Measurements from ENCODE around the gene FHOD3.

DNA sequence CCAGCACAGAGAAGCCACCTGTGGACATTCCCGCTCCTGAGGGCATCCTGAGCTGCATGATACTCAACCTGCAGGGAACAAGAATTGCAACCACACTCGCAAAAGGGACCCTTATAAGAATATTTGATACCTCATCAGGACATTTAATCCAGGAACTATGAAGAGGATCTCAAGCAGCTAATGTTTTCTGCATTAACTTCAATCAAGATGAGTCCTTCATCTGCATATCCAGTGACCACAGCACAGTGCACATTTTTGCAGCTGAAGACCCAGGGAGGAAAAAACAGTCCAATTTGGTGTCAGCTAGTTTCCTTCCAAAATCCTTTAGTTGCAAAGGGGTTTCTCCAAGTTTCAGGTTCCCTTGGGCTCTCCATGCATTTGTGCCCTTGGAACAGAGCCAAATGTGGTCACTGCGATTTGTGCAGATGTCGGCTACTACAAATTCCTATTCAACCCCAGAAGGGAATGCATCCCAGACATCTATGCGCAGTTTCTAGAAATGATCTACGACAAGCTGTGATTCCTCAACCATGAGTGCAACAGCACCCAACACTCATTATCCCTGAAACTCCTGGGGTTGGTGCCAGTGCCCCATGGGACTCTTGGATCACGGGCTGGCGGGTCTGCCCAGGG lies 23.3 kb upstream of the FHOD3 start:
- TF ChIP-seq, protein P1, sequence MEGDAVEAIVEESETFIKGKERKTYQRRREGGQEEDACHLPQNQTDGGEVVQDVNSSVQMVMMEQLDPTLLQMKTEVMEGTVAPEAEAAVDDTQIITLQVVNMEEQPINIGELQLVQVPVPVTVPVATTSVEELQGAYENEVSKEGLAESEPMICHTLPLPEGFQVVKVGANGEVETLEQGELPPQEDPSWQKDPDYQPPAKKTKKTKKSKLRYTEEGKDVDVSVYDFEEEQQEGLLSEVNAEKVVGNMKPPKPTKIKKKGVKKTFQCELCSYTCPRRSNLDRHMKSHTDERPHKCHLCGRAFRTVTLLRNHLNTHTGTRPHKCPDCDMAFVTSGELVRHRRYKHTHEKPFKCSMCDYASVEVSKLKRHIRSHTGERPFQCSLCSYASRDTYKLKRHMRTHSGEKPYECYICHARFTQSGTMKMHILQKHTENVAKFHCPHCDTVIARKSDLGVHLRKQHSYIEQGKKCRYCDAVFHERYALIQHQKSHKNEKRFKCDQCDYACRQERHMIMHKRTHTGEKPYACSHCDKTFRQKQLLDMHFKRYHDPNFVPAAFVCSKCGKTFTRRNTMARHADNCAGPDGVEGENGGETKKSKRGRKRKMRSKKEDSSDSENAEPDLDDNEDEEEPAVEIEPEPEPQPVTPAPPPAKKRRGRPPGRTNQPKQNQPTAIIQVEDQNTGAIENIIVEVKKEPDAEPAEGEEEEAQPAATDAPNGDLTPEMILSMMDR (conservative IDR thresholded peaks at IDR 0.05; ENCODE audit: low read length) = no peak
- no peak for TF ChIP-seq EZH2phosphoT487 (IDR thresholded peaks at IDR 0.05; ENCODE audit: borderline replicate concordance)
